Suppressor macrophage treated with lipopolysaccharide for 1 hour (primary cell): ENCODE measurements around the gene CLDN19.

ENCODE experiments used
- DNase-seq, 3 donors: peaks; one replicate each; pipeline ENCODE4 v3.0.0-alpha.2; 2020 to 2022

CLDN19 gene

GRCh38 chr1:42698081-42698813, 41.8 kb downstream of the CLDN19 start:
- DNase-seq, result no peak

- DNase-seq, result no peak
Observed at GRCh38 chr1:42692911-42693310, 47.1 kb downstream of the CLDN19 start.

DNA sequence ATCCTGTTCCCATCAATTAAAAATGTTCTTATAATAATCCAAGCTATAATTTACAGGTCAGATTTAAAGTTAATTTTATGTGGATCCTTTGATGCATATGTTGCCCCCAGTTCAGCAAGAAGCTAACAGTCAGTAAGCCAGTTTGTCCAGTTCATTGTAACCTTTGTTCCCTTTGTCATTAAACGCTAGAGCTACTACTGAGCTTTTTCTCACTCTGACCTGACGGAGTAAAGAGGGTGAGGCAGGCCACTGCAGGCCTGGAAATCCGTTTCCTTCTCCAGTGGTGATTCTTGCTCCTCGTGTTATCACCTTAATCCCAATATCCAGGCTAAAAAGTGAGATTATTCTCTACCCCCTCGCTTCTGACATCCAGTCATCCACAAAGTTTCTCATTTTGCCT, 47.6 kb downstream of the CLDN19 start:
- DNase-seq, result no peak

GRCh38 chr1:42691157-42691498, 48.9 kb downstream of the CLDN19 start:
- no peak for DNase-seq

GRCh38 chr1:42690477-42691156, 49.4 kb downstream of the CLDN19 start:
- DNase-seq, result no peak

DNA sequence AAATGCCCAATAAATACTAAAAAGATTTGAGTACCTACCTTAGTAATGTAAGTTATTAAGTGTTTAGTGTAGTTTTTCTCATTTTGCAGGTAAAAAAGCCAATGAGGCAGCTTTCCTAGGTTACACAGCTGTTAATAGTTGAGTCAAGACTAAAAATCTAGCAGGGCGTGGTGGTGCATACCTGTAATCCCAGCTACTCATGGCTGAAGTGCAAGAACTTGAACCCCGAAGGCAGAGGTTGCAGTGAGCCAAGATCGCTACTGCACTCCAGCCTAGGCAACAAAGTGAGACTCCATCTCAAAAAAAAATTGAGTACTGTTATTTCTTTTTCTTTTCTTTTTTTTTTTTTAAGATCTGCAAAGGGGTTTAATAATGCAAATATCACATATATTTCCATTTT, 50.1 kb downstream of the CLDN19 start:
- no peak for DNase-seq

- DNase-seq, result no peak
Observed at GRCh38 chr1:42686418-42686817, 53.6 kb downstream of the CLDN19 start.

DNA sequence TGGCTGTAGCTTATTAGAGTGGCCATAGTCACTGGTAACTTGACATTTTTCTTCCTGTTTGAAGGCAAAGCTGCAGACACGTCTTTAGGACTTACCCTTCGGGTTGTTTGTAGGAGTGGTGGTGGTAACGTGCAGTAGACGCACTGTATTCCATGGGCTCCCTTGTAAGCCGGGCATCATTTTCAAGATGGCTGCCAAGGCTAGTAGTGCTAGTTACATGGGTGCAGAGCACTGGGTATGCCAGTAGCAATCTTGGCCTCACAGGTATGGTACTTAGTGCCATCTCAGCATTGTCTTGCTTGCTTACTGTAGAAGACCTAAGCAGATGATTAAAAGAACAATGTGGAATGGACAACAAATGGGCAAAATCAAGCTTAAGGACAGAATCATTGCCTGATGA, 55.9 kb downstream of the CLDN19 start:
- no peak for DNase-seq
